HG03045 (cell line): ENCODE data around the gene ATP8A1.
"Not testable (repeated sequence)": the region's sequence is repeated elsewhere in the genome, so short reads cannot be mapped to it uniquely, and the experiment has no call there.

Experiments used
- ATAC-seq: cut with Tn5 transposase; IDR thresholded peaks from one replicate; pipeline ENCODE4 v1.9.1; 2021; ENCODE audit warnings: mild to moderate bottlenecking, moderate library complexity; ENCODE audit not compliant: unreplicated experiment

Gene ATP8A1

GRCh38 chr4:42652529-42653231 is 4.2 kb downstream of the ATP8A1 start:
- ATAC-seq = not testable (repeated sequence)

GRCh38 chr4:42649870-42650269 is 7.0 kb downstream of the ATP8A1 start:
- no peak for ATAC-seq

GRCh38 chr4:42646999-42647541 is 9.8 kb downstream of the ATP8A1 start:
- ATAC-seq = no peak

GRCh38 chr4:42646013-42646784 is 10.7 kb downstream of the ATP8A1 start:
- ATAC-seq = no peak

- ATAC-seq = no peak
Measured at GRCh38 chr4:42644897-42645296, 12.0 kb downstream of the ATP8A1 start.

- peak; percentile 58 for ATAC-seq
Measured at GRCh38 chr4:42643685-42644084, 13.2 kb downstream of the ATP8A1 start.

- ATAC-seq = no peak
Measured at GRCh38 chr4:42642845-42643615, 13.9 kb downstream of the ATP8A1 start.

- ATAC-seq = peak; percentile 27
Measured at GRCh38 chr4:42642101-42642797, 14.7 kb downstream of the ATP8A1 start.

GRCh38 chr4:42641656-42642055 is 15.2 kb downstream of the ATP8A1 start:
- no peak for ATAC-seq

GRCh38 chr4:42641161-42641560 is 15.7 kb downstream of the ATP8A1 start:
- ATAC-seq = no peak

GRCh38 chr4:42640613-42641012 is 16.3 kb downstream of the ATP8A1 start:
- ATAC-seq = no peak

GRCh38 chr4:42638993-42639392 is 17.9 kb downstream of the ATP8A1 start:
- peak; percentile 61 for ATAC-seq

- no peak for ATAC-seq
Measured at GRCh38 chr4:42638321-42638720, 18.6 kb downstream of the ATP8A1 start.

GRCh38 chr4:42637867-42638266 is 19.0 kb downstream of the ATP8A1 start:
- ATAC-seq = no peak

GRCh38 chr4:42637104-42637503 is 19.8 kb downstream of the ATP8A1 start:
- ATAC-seq = no peak

GRCh38 chr4:42636645-42636949 is 20.3 kb downstream of the ATP8A1 start:
- no peak for ATAC-seq

- ATAC-seq = peak; percentile 71
Measured at GRCh38 chr4:42633605-42634388, 23.1 kb downstream of the ATP8A1 start.

GRCh38 chr4:42632653-42633382 is 24.1 kb downstream of the ATP8A1 start:
- no peak for ATAC-seq

GRCh38 chr4:42630908-42631307 is 26.0 kb downstream of the ATP8A1 start:
- ATAC-seq = no peak
